HG03439 (cell line): Measurements from ENCODE around the gene LRIG2.
"Not testable (repeated sequence)": the region's sequence is repeated elsewhere in the genome, so short reads cannot be mapped to it uniquely, and the experiment has no call there.

Experiments
- ATAC-seq: cut with Tn5 transposase; IDR thresholded peaks from one replicate; pipeline ENCODE4 v1.9.1; 2021; ENCODE audit warnings: mild to moderate bottlenecking, moderate library complexity; ENCODE audit not compliant: unreplicated experiment

Gene LRIG2

GRCh38 chr1:113124366-113124765, 51.4 kb downstream of the LRIG2 start:
- no peak for ATAC-seq

- no peak for ATAC-seq
Measured at GRCh38 chr1:113125517-113125916, 52.5 kb downstream of the LRIG2 start.

- ATAC-seq: no peak
Measured at GRCh38 chr1:113126207-113126606, 53.2 kb downstream of the LRIG2 start.

GRCh38 chr1:113128116-113128515, 55.1 kb downstream of the LRIG2 start:
- no peak for ATAC-seq

- ATAC-seq: no peak
Measured at GRCh38 chr1:113129529-113130185, 56.7 kb downstream of the LRIG2 start.

- ATAC-seq: no peak
Measured at GRCh38 chr1:113133038-113133437, 60.0 kb downstream of the LRIG2 start.

- ATAC-seq: no peak
Measured at GRCh38 chr1:113133759-113134158, 60.8 kb downstream of the LRIG2 start.

GRCh38 chr1:113135460-113135859, 62.5 kb downstream of the LRIG2 start:
- ATAC-seq: no peak

- no peak for ATAC-seq
Measured at GRCh38 chr1:113136476-113136875, 63.5 kb downstream of the LRIG2 start.

GRCh38 chr1:113137563-113137962, 64.6 kb downstream of the LRIG2 start:
- no peak for ATAC-seq

- no peak for ATAC-seq
Measured at GRCh38 chr1:113138778-113139177, 65.8 kb downstream of the LRIG2 start.

- no peak for ATAC-seq
Measured at GRCh38 chr1:113140176-113140575, 67.2 kb downstream of the LRIG2 start.

- no peak for ATAC-seq
Measured at GRCh38 chr1:113140588-113141446, 67.8 kb downstream of the LRIG2 start.

- ATAC-seq: no peak
Measured at GRCh38 chr1:113141650-113142473, 68.9 kb downstream of the LRIG2 start.

- no peak for ATAC-seq
Measured at GRCh38 chr1:113142791-113143190, 69.8 kb downstream of the LRIG2 start.

- ATAC-seq: no peak
Measured at GRCh38 chr1:113146242-113147072, 73.5 kb downstream of the LRIG2 start.

GRCh38 chr1:113147073-113147625, 74.2 kb downstream of the LRIG2 start:
- ATAC-seq: no peak

GRCh38 chr1:113147826-113148225, 74.8 kb downstream of the LRIG2 start:
- ATAC-seq: no peak

GRCh38 chr1:113150494-113150893, 77.5 kb downstream of the LRIG2 start:
- ATAC-seq: not testable (repeated sequence)

- no peak for ATAC-seq
Measured at GRCh38 chr1:113153116-113153803, 80.3 kb downstream of the LRIG2 start.
